HG02981 (cell line): ENCODE results near the gene PALM.
"Not testable (repeated sequence)": the region's sequence is repeated elsewhere in the genome, so short reads cannot be mapped to it uniquely, and the experiment has no call there.

ENCODE experiments used
- ATAC-seq: cut with Tn5 transposase; IDR thresholded peaks from one replicate; pipeline ENCODE4 v1.9.1; 2021; ENCODE audit warnings: mild to moderate bottlenecking, moderate library complexity; ENCODE audit not compliant: unreplicated experiment

PALM gene

DNA sequence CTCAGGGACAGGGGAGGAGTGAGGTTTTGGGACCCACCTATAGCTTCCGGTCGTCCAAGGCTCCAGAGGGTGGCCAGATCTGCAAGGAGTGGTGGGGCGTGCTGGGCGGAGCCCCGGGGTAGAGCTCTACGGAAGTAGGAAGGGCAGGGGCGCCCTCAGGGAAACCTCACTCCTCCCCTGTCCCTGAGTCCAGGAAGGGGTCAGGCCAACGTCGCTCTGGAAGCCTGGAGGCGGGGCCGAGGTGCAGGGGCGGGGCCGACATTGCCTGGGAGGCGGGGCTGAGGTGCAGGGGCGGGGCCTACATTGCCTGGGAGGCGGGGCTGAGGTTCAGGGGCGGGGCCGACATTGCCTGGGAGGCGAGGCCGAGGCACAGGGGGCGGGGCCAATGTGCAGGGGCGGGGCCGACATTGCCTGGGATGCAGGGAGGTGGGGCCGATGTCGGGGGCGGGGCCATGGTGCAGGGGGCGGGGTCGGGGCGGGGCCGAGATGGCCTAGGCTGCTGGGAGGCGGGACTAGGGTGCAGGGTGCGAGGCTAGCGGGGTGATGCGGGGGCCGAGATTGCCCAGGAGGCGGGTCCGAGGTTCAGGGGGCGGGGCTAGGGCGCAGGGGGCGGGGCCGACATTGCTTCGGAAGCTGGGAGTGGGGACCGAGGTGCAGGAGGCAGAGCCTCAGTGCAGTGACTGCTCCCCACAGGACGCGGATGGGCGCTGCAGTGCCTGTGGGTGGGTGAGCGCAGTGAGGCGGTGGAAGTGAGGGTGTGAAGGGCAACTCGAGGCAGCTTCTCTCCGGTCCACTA, 4.9 kb upstream of the PALM start:
- no peak for ATAC-seq

GRCh38 chr19:704447-704741, 4.3 kb upstream of the PALM start:
- no peak for ATAC-seq

- ATAC-seq, result no peak
These were observed 645 bp downstream of the PALM start for GRCh38 chr19:709196-709964.

DNA sequence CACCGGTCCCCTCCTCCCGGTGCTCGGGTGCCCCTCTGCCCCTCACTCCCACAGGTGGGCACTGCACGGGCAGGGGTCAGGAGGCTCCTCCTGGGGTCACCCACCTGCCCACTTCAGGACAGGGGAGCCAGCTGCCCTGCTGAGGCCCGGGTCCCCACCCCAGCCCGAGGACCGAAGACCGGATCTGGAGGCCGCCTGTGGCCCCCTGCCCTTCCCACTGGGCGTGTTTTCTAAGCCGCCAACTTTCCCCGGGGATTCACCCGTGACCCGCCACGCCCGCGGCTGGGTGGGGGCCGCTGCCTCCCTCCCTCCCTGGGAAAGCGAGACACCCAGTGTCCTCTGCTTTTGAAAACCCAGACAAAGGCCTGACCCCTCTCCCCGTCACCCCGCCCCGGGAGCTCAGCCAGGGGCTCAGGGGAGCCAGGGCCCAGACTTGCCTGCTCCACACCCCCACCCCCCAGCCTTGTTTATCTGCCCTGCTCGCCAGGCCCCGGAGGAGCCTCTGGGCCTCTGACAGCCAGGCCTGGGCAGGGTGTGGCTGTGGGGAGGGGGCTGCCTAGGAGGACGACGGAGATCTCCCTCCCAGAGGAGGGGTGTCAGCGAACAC, 1.3 kb downstream of the PALM start:
- no peak for ATAC-seq

DNA sequence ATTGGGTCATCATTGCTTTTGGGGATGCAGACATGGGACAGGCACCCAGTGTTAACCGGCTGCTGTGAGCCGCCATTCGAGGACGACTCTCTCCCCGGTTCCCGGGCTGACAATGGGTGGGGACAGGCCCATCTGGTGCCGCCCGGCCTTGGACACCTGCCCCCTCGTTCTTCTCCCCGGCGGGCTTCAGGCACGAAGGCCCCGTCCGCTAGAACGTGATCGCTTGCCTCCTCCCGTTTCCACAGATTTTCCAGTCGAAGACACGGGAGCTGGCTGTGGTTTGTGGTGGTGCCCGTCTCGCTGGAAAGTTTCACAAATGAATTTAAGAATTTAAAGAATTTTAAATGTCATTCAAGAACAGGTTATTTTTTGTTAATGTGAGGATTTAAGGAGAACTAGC, 2.0 kb downstream of the PALM start:
- no peak for ATAC-seq

GRCh38 chr19:711254-711653, 2.5 kb downstream of the PALM start:
- no peak for ATAC-seq

- no peak for ATAC-seq
These were observed 6.6 kb downstream of the PALM start for GRCh38 chr19:715347-715746.

DNA sequence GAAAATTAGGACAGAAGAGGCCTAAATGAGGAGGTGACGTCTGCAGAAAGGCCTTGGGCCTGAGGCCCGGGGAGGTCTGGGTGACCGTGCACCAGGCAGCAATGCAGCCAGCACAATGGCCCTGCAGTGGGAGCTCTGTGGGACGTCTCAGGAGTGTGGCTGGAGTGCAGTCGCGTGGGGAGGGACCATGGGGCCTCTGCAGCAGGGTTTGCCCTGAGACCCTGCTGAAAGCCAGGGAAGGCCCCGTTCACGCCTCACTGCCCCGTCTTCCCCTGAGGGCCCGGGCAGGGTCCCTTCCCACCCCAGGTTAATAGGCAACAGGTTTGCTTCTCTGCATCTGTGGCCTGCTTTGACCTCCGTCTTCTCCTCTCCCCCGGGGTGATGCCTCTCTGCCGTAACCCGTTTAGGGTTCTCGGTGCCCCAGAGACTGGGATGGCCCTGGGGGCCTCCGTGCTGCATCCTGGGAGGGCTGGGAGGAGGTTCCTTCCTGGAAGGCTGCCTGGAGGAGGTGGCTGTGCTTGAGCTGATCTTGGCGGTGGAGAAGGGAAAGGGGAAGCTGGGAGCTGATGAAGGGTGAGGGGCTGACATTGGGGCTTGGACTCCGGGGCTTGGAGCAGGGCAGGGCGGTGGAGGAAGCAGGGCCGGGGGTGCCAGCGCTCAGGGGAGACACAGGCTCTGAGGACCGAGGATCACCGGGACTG, 9.7 kb downstream of the PALM start:
- ATAC-seq, result no peak

DNA sequence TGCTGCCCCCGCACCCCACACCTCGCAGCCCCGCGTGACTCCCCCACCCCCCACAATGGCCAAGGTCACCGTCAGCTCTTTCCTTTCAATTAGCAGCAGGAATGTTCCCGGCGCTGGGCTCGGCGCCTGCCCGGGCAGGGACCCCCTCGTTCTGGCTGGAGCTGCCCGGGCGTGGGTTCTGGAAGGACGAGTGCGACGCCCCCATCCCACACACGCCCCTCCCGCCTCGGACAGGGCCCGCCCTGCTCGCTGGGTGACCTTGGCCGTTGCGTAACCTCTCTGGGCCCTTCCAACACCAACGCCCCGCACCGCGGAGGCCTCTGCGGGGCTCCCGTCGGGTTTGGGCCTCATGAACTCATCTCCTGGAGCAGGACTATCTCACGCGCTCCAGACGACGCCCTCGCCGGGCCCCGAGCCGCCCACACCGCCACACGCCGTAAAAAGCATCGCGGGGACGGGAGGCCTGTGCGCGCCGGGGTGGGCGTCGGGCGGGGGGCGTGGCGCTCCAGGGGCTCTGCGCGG, 10.3 kb downstream of the PALM start:
- ATAC-seq, result no peak

GRCh38 chr19:719636-720344, 11.1 kb downstream of the PALM start:
- ATAC-seq, result no peak

GRCh38 chr19:720345-721160, 11.8 kb downstream of the PALM start:
- ATAC-seq, result no peak

DNA sequence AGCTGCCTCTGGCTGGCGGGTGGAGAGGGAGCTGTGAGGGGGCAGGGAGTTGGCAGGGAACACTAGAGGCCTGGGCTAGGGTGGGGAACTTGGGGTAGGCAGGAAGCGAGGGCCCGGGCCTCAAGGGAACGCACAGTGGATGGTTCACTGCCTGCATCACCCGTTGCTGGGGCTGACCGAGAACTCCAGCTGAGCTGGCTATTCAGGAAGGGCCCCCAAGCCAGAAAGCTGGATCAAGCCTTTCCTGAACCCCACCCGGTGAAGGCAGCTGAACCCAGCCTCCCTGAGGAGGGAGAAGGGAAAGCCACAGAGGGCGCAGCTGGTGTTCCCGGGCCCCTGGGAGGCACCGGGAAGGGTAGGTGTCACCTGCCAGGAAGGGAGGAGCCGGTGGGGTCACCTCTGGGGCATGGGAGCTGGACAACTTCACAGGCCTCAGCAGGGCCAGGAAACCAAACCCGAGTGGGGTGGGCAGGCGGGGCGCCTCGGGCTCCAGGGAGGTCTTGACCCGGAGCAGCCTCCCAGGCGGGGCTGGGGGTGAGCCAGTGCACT, 13.9 kb downstream of the PALM start:
- no peak for ATAC-seq

GRCh38 chr19:723247-723646, 14.5 kb downstream of the PALM start:
- ATAC-seq, result no peak

DNA sequence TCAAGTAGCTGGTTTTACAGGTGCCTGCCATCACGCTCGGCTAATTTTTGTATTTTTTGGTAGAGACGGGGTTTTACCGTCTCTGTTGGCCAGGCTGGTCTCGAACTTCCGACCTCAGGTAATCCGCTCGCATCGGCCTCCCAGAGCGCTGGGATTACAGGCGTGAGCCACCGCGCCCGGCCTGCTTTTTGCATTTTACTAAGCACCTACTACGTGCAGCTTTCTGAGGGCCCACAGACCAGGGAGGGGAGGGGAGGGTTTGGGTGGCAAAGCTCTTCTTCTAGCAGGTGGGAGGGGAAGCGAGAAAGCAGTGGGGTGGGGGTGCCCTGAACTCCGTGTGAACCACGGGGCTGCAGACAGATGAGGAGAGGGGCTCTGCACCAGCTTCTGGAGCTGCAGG, 15.0 kb downstream of the PALM start:
- no peak for ATAC-seq

DNA sequence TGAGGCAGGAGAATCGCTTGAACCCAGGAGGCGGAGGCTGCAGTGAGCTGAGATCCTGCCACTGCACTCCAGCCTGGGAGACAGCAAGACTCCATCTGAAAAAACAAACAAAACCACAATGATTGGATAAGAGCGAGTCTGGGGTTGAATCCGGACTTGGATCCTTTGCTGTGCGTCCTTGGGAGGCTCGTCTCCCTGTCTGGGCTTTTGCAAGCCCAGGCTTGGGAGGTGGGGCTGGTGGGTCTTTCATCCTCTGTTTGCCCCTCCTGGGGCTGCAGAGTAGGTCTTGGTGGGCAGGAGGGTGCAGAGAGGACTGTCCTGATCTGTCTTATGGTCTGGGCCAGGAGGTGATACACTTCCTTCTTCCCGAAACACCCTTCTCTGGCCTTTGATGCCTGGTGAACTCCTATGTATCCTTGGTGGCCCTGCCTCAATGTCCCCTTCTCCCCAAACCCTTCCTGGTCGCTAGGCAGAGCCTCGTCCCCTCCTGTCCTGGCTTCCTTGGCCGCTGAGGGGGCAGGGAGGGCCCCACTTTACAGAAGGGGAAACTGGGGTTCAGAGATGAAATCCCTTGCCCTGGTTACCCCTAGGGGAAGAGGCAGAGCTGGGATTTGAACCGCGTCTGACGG, 16.8 kb downstream of the PALM start:
- no peak for ATAC-seq

GRCh38 chr19:726993-727956, 18.5 kb downstream of the PALM start:
- no peak for ATAC-seq

- no peak for ATAC-seq
These were observed 19.3 kb downstream of the PALM start for GRCh38 chr19:728011-728410.

DNA sequence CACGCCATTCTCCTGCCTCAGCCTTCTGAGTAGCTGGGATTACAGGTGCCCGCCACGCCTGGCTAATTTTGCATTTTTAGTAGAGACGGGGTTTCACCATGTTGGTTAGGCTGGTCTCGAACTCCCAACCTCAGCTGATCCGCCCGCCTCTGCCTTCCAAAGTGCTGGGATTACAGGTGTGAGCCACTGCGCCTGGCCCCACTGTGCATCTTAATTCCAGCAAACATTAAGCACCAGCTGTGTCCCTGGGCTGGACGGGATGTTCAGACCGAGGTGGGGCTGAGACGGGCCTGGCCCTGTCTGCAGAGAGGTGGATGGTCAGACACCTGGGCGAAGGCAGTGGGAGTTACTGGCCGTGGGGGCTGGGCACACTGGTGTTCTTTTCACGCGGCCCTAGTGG, 20.8 kb downstream of the PALM start:
- ATAC-seq, result not testable (repeated sequence)
